NCI-H1930 (cell line): ENCODE data around the gene C1orf74.
"Not testable (repeated sequence)": the region's sequence is repeated elsewhere in the genome, so short reads cannot be mapped to it uniquely, and the experiment has no call there.

Experiments used
- DNase-seq, 2 experiments: peaks; one replicate each; lab custom pipeline; 2025; lab: John Stamatoyannopoulos, UW

The C1orf74 gene

GRCh38 chr1:209805875-209806760 is 21.8 kb upstream of the C1orf74 start, which contains the start of gene IRF6:
Gene IRF6, minus strand, starts transcription at chr1:209806142. Its CDS starts 4,729 bp downstream, at chr1:209801413.
- DNase-seq = peak; percentile 79 to 90

GRCh38 chr1:209805341-209805781 is 21.0 kb upstream of the C1orf74 start:
- no peak for DNase-seq

GRCh38 chr1:209803568-209803967 is 19.2 kb upstream of the C1orf74 start:
- DNase-seq = no peak

- DNase-seq = no peak
Measured at GRCh38 chr1:209802780-209803152, 18.4 kb upstream of the C1orf74 start.

- DNase-seq = no peak
Measured at GRCh38 chr1:209802117-209802779, 17.9 kb upstream of the C1orf74 start.

- DNase-seq = no peak
Measured at GRCh38 chr1:209800984-209801834, 16.9 kb upstream of the C1orf74 start.

GRCh38 chr1:209797978-209798639 is 13.8 kb upstream of the C1orf74 start:
- DNase-seq = no peak

GRCh38 chr1:209793711-209794110 is 9.4 kb upstream of the C1orf74 start:
- not testable (repeated sequence) for DNase-seq

GRCh38 chr1:209791920-209792319 is 7.6 kb upstream of the C1orf74 start:
- DNase-seq = no peak

GRCh38 chr1:209790286-209791193 is 6.2 kb upstream of the C1orf74 start:
- no peak for DNase-seq

- no peak for DNase-seq
Measured at GRCh38 chr1:209789245-209789644, 4.9 kb upstream of the C1orf74 start.

- DNase-seq = no peak
Measured at GRCh38 chr1:209787551-209787950, 3.2 kb upstream of the C1orf74 start.

GRCh38 chr1:209786146-209786545 is 1.8 kb upstream of the C1orf74 start:
- DNase-seq = no peak

- DNase-seq = no peak
Measured at GRCh38 chr1:209785592-209785991, 1.2 kb upstream of the C1orf74 start.

GRCh38 chr1:209783386-209783785 is 973 bp downstream of the C1orf74 start:
- no peak for DNase-seq

GRCh38 chr1:209780268-209780667 is 4.1 kb downstream of the C1orf74 start:
- no peak for DNase-seq

GRCh38 chr1:209778102-209778501 is 6.3 kb downstream of the C1orf74 start:
- DNase-seq = no peak

- no peak for DNase-seq
Measured at GRCh38 chr1:209777587-209777986, 6.8 kb downstream of the C1orf74 start.

GRCh38 chr1:209775678-209776077 is 8.7 kb downstream of the C1orf74 start:
- DNase-seq = no peak

- DNase-seq = no peak
Measured at GRCh38 chr1:209774592-209774991, 9.8 kb downstream of the C1orf74 start.

- DNase-seq = no peak
Measured at GRCh38 chr1:209772126-209772525, 12.2 kb downstream of the C1orf74 start.
